Thoracic aorta (tissue), 2 donors: Measurements from ENCODE around the gene SYTL2. TPM values are rescaled to one million over a fixed set of nuclear protein-coding genes. Genes with fewer than 3 reads are reported as not detected.
A peak's percentile ranks its signal among the peaks of the same experiment; 100 is the strongest.
"Not testable (repeated sequence)": the region's sequence is repeated elsewhere in the genome, so short reads cannot be mapped to it uniquely, and the experiment has no call there.

Experiments
- ATAC-seq: fragments of 150-250 bp; one replicate; pipeline ENCODE4 v1.8.0; 2017; ENCODE audit warnings: low read depth; ENCODE audit not compliant: insufficient number of reproducible peaks, low FRiP score
- DNase-seq: peaks from one replicate; pipeline ENCODE4 v3.0.0-alpha.2; 2020; ENCODE audit warnings: low spot score
- H3K27ac ChIP-seq, 2 donors: fragments of 200-600 bp; sonication (generic); 1 replicate in 1 of 2; 2 replicates in 1 of 2; pipeline ENCODE4 v1.5.1; 2016; ENCODE audit warnings: mild to moderate bottlenecking in 2 of 2, moderate library complexity in 2 of 2
- H3K27me3 ChIP-seq: fragments of 200-600 bp; sonication (generic); replicated peaks from 2 replicates; pipeline ENCODE4 v1.6.0; 2016; ENCODE audit warnings: mild to moderate bottlenecking; ENCODE audit not compliant: insufficient read depth
- H3K36me3 ChIP-seq: fragments of 200-600 bp; sonication (generic); one replicate; pipeline ENCODE4 v1.5.1; 2016
- H3K4me1 ChIP-seq, 2 donors: fragments of 200-600 bp; sonication (generic); 1 replicate in 1 of 2; 2 replicates in 1 of 2; pipeline versions ENCODE4 v1.5.1 to v1.6.0; 2016; ENCODE audit warnings: low read depth in 2 of 2, mild to moderate bottlenecking in 1 of 2; ENCODE audit not compliant: control insufficient read depth in 1 of 2
- H3K4me3 ChIP-seq: fragments of 200-600 bp; sonication (generic); 2 replicates; pipeline ENCODE4 v1.5.1; 2016; ENCODE audit warnings: mild to moderate bottlenecking
- H3K9me3 ChIP-seq: fragments of 200-600 bp; sonication (generic); 2 replicates; pipeline ENCODE4 v1.5.1; 2016
- total RNA-seq, 2 donors: library from RNA; depleted of rRNA; stranded (reverse); fragments of >200 nt; gene quantifications; one replicate each; pipeline versions ENCODE4 v1.1.0 to v1.2.3, GENCODE V29; 2016
- TF ChIP-seq, protein P1 (sequence below): fragments of 200-600 bp; sonication (generic); IDR thresholded peaks from one replicate; pipeline ENCODE4 v1.5.1; 2019; ENCODE audit warnings: antibody characterized with exemption

Gene SYTL2
- total RNA-seq, 2 donors from 2014 or later = 27.8 to 36.0 TPM

- TF ChIP-seq, protein P1, sequence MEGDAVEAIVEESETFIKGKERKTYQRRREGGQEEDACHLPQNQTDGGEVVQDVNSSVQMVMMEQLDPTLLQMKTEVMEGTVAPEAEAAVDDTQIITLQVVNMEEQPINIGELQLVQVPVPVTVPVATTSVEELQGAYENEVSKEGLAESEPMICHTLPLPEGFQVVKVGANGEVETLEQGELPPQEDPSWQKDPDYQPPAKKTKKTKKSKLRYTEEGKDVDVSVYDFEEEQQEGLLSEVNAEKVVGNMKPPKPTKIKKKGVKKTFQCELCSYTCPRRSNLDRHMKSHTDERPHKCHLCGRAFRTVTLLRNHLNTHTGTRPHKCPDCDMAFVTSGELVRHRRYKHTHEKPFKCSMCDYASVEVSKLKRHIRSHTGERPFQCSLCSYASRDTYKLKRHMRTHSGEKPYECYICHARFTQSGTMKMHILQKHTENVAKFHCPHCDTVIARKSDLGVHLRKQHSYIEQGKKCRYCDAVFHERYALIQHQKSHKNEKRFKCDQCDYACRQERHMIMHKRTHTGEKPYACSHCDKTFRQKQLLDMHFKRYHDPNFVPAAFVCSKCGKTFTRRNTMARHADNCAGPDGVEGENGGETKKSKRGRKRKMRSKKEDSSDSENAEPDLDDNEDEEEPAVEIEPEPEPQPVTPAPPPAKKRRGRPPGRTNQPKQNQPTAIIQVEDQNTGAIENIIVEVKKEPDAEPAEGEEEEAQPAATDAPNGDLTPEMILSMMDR = peak; percentile 98
- H3K4me1 ChIP-seq = peaks cover 0 to 7% of the 10 kb centered on the region in 2 donors
Measured at GRCh38 chr11:85854557-85855340, 43.8 kb upstream of the SYTL2 start.

GRCh38 chr11:85854212-85854556 lies 43.2 kb upstream of the SYTL2 start:
- Histone ChIP-seq H3K36me3 (no peaks in the 10 kb centered on the region), H3K27me3 (no peaks in the 10 kb centered on the region), H3K4me3 (peak overlapping the region; percentile 72), H3K27ac (peak overlapping the region; percentile 64 to 67), H3K4me1 (peaks cover 0 to 7% of the 10 kb centered on the region in 2 donors), H3K9me3 (no peaks in the 10 kb centered on the region)
- DNase-seq (no peak), ATAC-seq (no peak)
- TF ChIP-seq, protein P1 = no peak

More at GRCh38 chr11:85854557-85855340, 43.8 kb upstream of the SYTL2 start:
- Histone ChIP-seq H3K27ac (peak overlapping the region; percentile 64 to 67), H3K36me3 (no peaks in the 10 kb centered on the region), H3K27me3 (no peaks in the 10 kb centered on the region), H3K4me3 (peak overlapping the region; percentile 72), H3K9me3 (no peaks in the 10 kb centered on the region)
- ATAC-seq (peak; percentile 97), DNase-seq (peak; percentile 39)

DNA sequence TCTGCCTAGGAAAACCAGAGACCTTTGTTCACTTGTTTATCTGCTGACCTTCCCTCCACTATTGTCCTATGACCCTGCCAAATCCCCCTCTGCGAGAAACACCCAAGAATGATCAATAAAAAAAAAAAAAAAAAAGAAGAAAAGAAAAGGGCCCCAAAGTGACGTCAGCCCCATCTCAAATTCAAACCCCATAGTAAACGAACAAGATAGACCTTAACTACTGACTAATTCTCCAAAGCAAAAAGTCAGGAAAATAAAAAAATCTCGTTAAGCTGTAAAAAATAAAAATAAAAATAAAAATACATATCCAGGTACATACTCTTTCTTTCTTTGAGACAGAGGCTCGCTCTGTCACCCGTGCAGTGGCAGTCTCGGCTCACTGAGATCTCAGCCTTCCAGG lies 42.6 kb upstream of the SYTL2 start:
- H3K36me3 ChIP-seq, H3K27me3 ChIP-seq, H3K4me3 ChIP-seq: not testable (repeated sequence)

GRCh38 chr11:85852754-85853153 lies 41.8 kb upstream of the SYTL2 start:
- H3K27ac ChIP-seq, H3K27me3 ChIP-seq, H3K4me3 ChIP-seq, ATAC-seq, DNase-seq, H3K4me1 ChIP-seq, H3K36me3 ChIP-seq, H3K9me3 ChIP-seq: not testable (repeated sequence)

More for the DNA sequence above, 42.6 kb upstream of the SYTL2 start:
- not testable (repeated sequence) for H3K27ac ChIP-seq, H3K9me3 ChIP-seq, H3K4me1 ChIP-seq, DNase-seq, ATAC-seq

DNA sequence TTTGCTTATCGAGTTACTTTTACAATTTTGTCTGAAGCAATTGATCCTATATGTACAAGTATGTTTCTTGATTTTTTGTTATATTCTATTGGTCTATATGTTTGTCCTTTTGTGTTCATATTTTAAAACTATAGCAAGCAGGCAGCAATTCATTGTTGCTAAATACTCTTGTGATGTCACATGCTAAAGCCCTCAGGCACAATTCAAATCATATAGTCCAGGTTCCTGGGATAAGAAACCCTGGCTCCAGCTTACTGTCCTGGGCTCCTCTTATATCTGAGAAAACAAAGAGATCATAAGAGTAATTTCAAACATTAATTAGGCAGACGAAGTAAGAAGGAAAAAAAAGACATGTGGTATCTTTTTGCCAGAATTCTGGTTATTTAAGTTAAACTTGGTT lies 37.6 kb upstream of the SYTL2 start:
- TF ChIP-seq, protein P1 = no peak
- H3K27me3 ChIP-seq = no peaks in the 10 kb centered on the region
- H3K27ac ChIP-seq = no peak overlapping the region
- ATAC-seq (no peak), DNase-seq (no peak)
- no peaks in the 10 kb centered on the region for H3K4me1 ChIP-seq
- H3K36me3 ChIP-seq = no peaks in the 10 kb centered on the region
- H3K4me3 ChIP-seq = no peak overlapping the region
- H3K9me3 ChIP-seq = no peaks in the 10 kb centered on the region

DNA sequence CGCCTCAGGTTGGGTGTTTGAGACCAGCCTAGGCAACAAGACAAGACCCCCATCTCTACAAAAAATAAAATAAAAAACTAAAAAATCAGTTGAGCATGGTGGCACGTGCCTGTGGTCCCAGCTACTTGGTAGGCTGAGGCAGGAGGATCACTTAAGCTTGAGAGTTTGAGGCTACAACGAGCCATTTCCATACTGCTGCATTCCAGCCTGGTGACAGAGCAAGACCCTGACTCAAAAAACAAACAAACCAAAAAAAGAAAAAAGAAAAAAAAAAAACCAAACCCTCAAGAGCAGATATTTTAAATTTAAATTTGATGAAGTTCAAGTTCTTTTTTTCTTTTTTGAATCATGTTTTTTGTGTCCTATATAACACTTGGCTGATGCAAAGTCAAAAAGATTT lies 37.1 kb upstream of the SYTL2 start:
- H3K4me1 ChIP-seq = no peaks in the 10 kb centered on the region
- H3K9me3 ChIP-seq = no peaks in the 10 kb centered on the region
- no peaks in the 10 kb centered on the region for H3K27me3 ChIP-seq
- H3K4me3 ChIP-seq = no peak overlapping the region
- H3K36me3 ChIP-seq = no peaks in the 10 kb centered on the region
- no peak overlapping the region for H3K27ac ChIP-seq
- ATAC-seq (no peak), DNase-seq (no peak)
- TF ChIP-seq, protein P1 = no peak
